ENCODE measurements around the gene AP3M1. TPM values are rescaled to one million over a fixed set of nuclear protein-coding genes. Genes with fewer than 3 reads are reported as not detected.

The AP3M1 gene
- total RNA-seq, 2 donors from 2014 or later, result 47.2 to 53.5 TPM

GRCh38 chr10:74077416-74077815 is 73.2 kb downstream of the AP3M1 start:
- Mint-ChIP-seq H3K4me1 (peaks cover 43% of the 10 kb centered on the region), H3K36me3 (ENCODE audit: low read depth) (peaks cover 45% of the 10 kb centered on the region), H3K4me3 (no peak overlapping the region), H3K27ac (no peak overlapping the region), H3K9me3 (no peaks in the 10 kb centered on the region), H3K27me3 (ENCODE audit: insufficient read depth) (no peaks in the 10 kb centered on the region)
- Histone ChIP-seq H3K27me3 (ENCODE audit: control insufficient read depth, insufficient read depth, low read length, poor library complexity, severe bottlenecking) (no peaks in the 10 kb centered on the region), H3K4me1 (ENCODE audit: control insufficient read depth, insufficient read depth, low read length) (peaks cover 3% of the 10 kb centered on the region), H3K9me3 (ENCODE audit: control insufficient read depth, low read length) (no peaks in the 10 kb centered on the region), H3K36me3 (ENCODE audit: control insufficient read depth, insufficient read depth, low read length) (peaks cover 84% of the 10 kb centered on the region), H3K27ac (ENCODE audit: low read depth, low read length) (no peak overlapping the region), H3K9ac (ENCODE audit: extremely low read depth, low read length, poor library complexity, severe bottlenecking) (no peak overlapping the region), H3K4me3 (ENCODE audit: low read length) (no peak overlapping the region)
- WGBS, 2 experiments (ENCODE audit: insufficient coverage in 1 of 2, insufficient read length in 1 of 2), result 84 to 100% methylated on average over 1 to 4 of the region's 4 CpGs
- no peak for DNase-seq
- TF ChIP-seq, protein P1, sequence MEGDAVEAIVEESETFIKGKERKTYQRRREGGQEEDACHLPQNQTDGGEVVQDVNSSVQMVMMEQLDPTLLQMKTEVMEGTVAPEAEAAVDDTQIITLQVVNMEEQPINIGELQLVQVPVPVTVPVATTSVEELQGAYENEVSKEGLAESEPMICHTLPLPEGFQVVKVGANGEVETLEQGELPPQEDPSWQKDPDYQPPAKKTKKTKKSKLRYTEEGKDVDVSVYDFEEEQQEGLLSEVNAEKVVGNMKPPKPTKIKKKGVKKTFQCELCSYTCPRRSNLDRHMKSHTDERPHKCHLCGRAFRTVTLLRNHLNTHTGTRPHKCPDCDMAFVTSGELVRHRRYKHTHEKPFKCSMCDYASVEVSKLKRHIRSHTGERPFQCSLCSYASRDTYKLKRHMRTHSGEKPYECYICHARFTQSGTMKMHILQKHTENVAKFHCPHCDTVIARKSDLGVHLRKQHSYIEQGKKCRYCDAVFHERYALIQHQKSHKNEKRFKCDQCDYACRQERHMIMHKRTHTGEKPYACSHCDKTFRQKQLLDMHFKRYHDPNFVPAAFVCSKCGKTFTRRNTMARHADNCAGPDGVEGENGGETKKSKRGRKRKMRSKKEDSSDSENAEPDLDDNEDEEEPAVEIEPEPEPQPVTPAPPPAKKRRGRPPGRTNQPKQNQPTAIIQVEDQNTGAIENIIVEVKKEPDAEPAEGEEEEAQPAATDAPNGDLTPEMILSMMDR (conservative IDR thresholded peaks at IDR 0.05), result no peak

- peaks cover 84% of the 10 kb centered on the region for H3K36me3 ChIP-seq (ENCODE audit: control insufficient read depth, insufficient read depth, low read length)
- no peak overlapping the region for H3K4me3 Mint-ChIP-seq
- peaks cover 3% of the 10 kb centered on the region for H3K4me1 ChIP-seq (ENCODE audit: control insufficient read depth, insufficient read depth, low read length)
- peaks cover 43% of the 10 kb centered on the region for H3K4me1 Mint-ChIP-seq
- no peaks in the 10 kb centered on the region for H3K9me3 ChIP-seq (ENCODE audit: control insufficient read depth, low read length)
- no peak overlapping the region for H3K4me3 ChIP-seq (ENCODE audit: low read length)
- TF ChIP-seq, protein P1 (conservative IDR thresholded peaks at IDR 0.05), result no peak
- H3K9ac ChIP-seq (ENCODE audit: extremely low read depth, low read length, poor library complexity, severe bottlenecking), result no peak overlapping the region
- H3K36me3 Mint-ChIP-seq (ENCODE audit: low read depth), result peaks cover 41% of the 10 kb centered on the region
- no peaks in the 10 kb centered on the region for H3K27me3 Mint-ChIP-seq (ENCODE audit: insufficient read depth)
- 96% methylated on average over 1 of the region's 2 CpGs; no CpG with 5 or more reads in 1 of the 2 experiments for WGBS, 2 experiments (ENCODE audit: insufficient coverage in 1 of 2, insufficient read length in 1 of 2)
- H3K27ac Mint-ChIP-seq, result no peak overlapping the region
- no peak overlapping the region for H3K27ac ChIP-seq (ENCODE audit: low read depth, low read length)
- no peaks in the 10 kb centered on the region for H3K27me3 ChIP-seq (ENCODE audit: control insufficient read depth, insufficient read depth, low read length, poor library complexity, severe bottlenecking)
- H3K9me3 Mint-ChIP-seq, result no peaks in the 10 kb centered on the region
- DNase-seq, result no peak
Observed at GRCh38 chr10:74076961-74077360, 73.7 kb downstream of the AP3M1 start.

- WGBS, 2 experiments (ENCODE audit: insufficient coverage in 1 of 2, insufficient read length in 1 of 2), result 93 to 95% methylated on average over 4 to 5 of the region's 5 CpGs
- Mint-ChIP-seq H3K36me3 (ENCODE audit: low read depth) (peaks cover 43% of the 10 kb centered on the region), H3K27me3 (ENCODE audit: insufficient read depth) (no peaks in the 10 kb centered on the region), H3K27ac (no peak overlapping the region), H3K4me3 (no peak overlapping the region), H3K9me3 (no peaks in the 10 kb centered on the region), H3K4me1 (peaks cover 40% of the 10 kb centered on the region)
- Histone ChIP-seq H3K9me3 (ENCODE audit: control insufficient read depth, low read length) (no peaks in the 10 kb centered on the region), H3K36me3 (ENCODE audit: control insufficient read depth, insufficient read depth, low read length) (peaks cover 88% of the 10 kb centered on the region), H3K4me1 (ENCODE audit: control insufficient read depth, insufficient read depth, low read length) (peaks cover 3% of the 10 kb centered on the region), H3K4me3 (ENCODE audit: low read length) (no peak overlapping the region), H3K9ac (ENCODE audit: extremely low read depth, low read length, poor library complexity, severe bottlenecking) (no peak overlapping the region), H3K27ac (ENCODE audit: low read depth, low read length) (no peak overlapping the region), H3K27me3 (ENCODE audit: control insufficient read depth, insufficient read depth, low read length, poor library complexity, severe bottlenecking) (no peaks in the 10 kb centered on the region)
- no peak for DNase-seq
- TF ChIP-seq, protein P1 (conservative IDR thresholded peaks at IDR 0.05), result no peak
Observed at GRCh38 chr10:74075906-74076305, 74.7 kb downstream of the AP3M1 start.
